Large intestine (tissue), 3 donors: ENCODE measurements around the gene OR10H3. TPM values are rescaled to one million over a fixed set of nuclear protein-coding genes. Genes with fewer than 3 reads are reported as not detected.
"Not testable (repeated sequence)": the region's sequence is repeated elsewhere in the genome, so short reads cannot be mapped to it uniquely, and the experiment has no call there.

Source experiments
- DNase-seq, 2 donors: peaks; one replicate each; pipeline versions ENCODE4 v3.0.0 to v3.0.0-alpha.2; 2013
- H3K27ac ChIP-seq: one replicate; pipeline ENCODE4 v1.5.1; 2013; ENCODE audit warnings: low read length
- H3K27me3 ChIP-seq: 2 replicates; pipeline ENCODE4 v1.6.1; 2013; ENCODE audit warnings: low read length; ENCODE audit not compliant: control insufficient read depth, insufficient read depth
- H3K36me3 ChIP-seq: 2 replicates; pipeline ENCODE4 v1.6.1; 2013; ENCODE audit warnings: low read length; ENCODE audit not compliant: control insufficient read depth, insufficient read depth
- H3K4me1 ChIP-seq: one replicate; pipeline ENCODE4 v1.6.1; 2013; ENCODE audit warnings: low read length; ENCODE audit not compliant: control insufficient read depth, insufficient read depth
- H3K4me3 ChIP-seq: one replicate; pipeline ENCODE4 v1.5.1; 2013; ENCODE audit warnings: low read length
- H3K9me3 ChIP-seq: one replicate; pipeline ENCODE4 v1.6.1; 2013; ENCODE audit warnings: mild to moderate bottlenecking, low read depth, low read length, moderate library complexity; ENCODE audit not compliant: control insufficient read depth
- WGBS: methylation state at CpG from one replicate; pipeline ENCODE4 v1.1.5; 2013; ENCODE audit warnings: low lambda C conversion rate; ENCODE audit not compliant: insufficient coverage; 5-methylcytosine and 5-hydroxymethylcytosine counted together
- polyA plus RNA-seq: library from polyadenylated mRNA; unstranded; fragments of 120-200 nt; gene quantifications from one replicate; pipeline ENCODE4 v1.2.1, GENCODE V29; 2013

OR10H3 gene
- polyA plus RNA-seq, 1 donor: not detected

GRCh38 chr19:15776991-15777970, 39.5 kb downstream of the OR10H3 start:
- Histone ChIP-seq H3K9me3 (no peaks in the 10 kb centered on the region), H3K4me1 (no peaks in the 10 kb centered on the region), H3K36me3 (no peaks in the 10 kb centered on the region), H3K27me3 (no peaks in the 10 kb centered on the region), H3K4me3 (no peak overlapping the region), H3K27ac (no peak overlapping the region)
- DNase-seq: peak in 1 of 2 donors; percentile 37
- no CpG with 5 or more reads among the region's 9 CpGs for WGBS

DNA sequence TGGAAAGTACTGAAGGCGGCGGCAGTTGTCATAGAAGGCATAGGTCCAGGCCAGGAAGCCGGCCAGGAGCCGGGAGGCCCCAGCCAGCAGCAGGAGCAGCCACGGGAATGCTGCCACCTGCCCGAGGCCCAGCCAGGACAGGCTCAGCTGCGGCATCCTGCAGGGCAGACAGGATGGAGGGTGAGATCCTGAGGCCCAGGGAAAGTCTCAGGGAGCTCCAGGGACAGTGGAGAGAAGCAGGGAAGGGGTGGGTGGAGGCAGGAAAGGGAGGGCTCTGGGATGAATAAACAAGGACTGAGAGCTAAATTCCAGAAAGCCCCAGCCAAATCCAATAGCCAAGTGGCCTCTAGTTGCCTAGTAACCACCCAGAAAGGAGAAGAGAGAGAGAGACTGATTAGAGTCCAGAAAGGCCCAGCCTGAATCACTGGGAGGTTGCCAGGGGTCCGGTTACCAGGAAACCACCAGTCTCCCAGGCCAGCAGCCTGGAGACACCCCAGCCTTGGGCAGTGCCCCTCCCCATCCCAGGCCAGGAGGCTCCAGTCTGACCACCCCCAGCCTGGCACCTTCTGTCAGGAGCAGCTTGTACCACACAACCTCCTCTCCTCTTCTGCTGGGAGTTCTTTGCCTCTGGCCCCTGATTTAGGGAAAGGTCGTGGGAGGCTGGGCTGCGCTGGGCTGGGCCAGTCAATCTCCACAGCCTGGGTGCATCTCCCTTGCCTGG, 42.1 kb downstream of the OR10H3 start:
- no peaks in the 10 kb centered on the region for H3K27me3 ChIP-seq
- no peaks in the 10 kb centered on the region for H3K36me3 ChIP-seq
- peak; percentile 43 to 49 for DNase-seq
- no peaks in the 10 kb centered on the region for H3K9me3 ChIP-seq
- H3K4me1 ChIP-seq: no peaks in the 10 kb centered on the region
- no peak overlapping the region for H3K4me3 ChIP-seq
- H3K27ac ChIP-seq: no peak overlapping the region
- no CpG with 5 or more reads among the region's 10 CpGs for WGBS

- WGBS: no CpG with 5 or more reads among the region's 7 CpGs
- Histone ChIP-seq H3K27ac (no peak overlapping the region), H3K4me3 (no peak overlapping the region), H3K9me3 (no peaks in the 10 kb centered on the region), H3K27me3 (no peaks in the 10 kb centered on the region), H3K36me3 (no peaks in the 10 kb centered on the region), H3K4me1 (no peaks in the 10 kb centered on the region)
- no peak for DNase-seq
Measured at GRCh38 chr19:15780610-15781418, 43.0 kb downstream of the OR10H3 start.

GRCh38 chr19:15781661-15782060, 43.9 kb downstream of the OR10H3 start:
- Histone ChIP-seq H3K36me3 (no peaks in the 10 kb centered on the region), H3K9me3 (no peaks in the 10 kb centered on the region), H3K4me3 (no peak overlapping the region), H3K27me3 (no peaks in the 10 kb centered on the region), H3K27ac (no peak overlapping the region), H3K4me1 (no peaks in the 10 kb centered on the region)
- no peak for DNase-seq
- whole genome bisulfite sequencing: no CpG with 5 or more reads among the region's 5 CpGs

DNA sequence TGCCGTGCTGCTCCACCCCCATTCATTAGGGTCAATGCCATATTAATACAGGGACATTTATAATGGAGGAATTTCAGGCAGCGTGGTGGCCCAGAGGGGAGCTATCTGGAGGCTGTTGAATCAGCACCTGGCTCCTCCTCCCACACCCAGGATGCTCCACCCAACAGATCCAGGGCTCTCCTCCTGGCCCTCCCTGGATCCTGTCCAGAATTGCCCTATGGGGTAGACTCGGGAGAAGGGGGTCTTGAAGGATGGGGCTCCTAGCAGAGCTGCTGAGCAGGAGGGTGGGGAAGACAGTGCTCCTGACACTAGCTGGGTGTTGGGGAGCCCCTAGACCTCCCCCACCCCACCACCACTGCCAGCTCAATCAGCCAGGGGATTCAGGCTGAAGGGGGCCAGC, 44.4 kb downstream of the OR10H3 start:
- no peak for DNase-seq
- Histone ChIP-seq H3K4me1 (no peaks in the 10 kb centered on the region), H3K4me3 (no peak overlapping the region), H3K27ac (no peak overlapping the region), H3K36me3 (no peaks in the 10 kb centered on the region), H3K9me3 (no peaks in the 10 kb centered on the region), H3K27me3 (no peaks in the 10 kb centered on the region)
- no CpG with 5 or more reads among the region's 3 CpGs for WGBS

- H3K27ac ChIP-seq, H3K4me1 ChIP-seq, H3K36me3 ChIP-seq, DNase-seq, H3K27me3 ChIP-seq, H3K4me3 ChIP-seq, H3K9me3 ChIP-seq: not testable (repeated sequence)
- 40% methylated on average over 1 of the region's 7 CpGs for WGBS
Measured at GRCh38 chr19:15782896-15783295, 45.1 kb downstream of the OR10H3 start.

DNA sequence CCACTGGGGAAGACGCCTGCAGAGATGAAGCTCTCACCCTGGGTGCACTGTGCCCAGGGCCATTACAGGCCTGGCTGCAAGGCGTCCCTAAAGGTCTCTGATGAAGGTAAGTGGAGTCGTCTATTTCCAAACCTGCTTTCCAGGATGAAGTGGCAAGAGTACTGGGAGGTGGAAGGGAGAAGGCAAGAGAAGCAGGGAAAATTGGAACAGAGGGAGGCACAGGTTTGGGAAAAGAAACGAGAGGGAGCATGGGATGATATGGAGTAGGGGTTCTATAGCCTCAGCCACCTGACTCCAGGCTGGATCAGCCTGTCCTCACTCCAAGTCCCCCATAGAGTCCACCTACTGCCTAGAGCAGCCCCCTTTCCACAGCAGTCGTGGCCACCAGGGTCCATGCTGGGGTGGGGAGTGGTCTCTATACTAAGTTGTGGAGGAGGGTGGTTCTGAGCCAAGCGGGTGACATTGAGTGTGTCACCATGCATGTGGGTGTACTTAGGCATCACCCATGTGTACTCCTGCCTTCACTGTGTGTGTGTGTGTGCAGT, 49.9 kb downstream of the OR10H3 start, which contains the start of gene OR10H5:
Gene OR10H5 (plus strand): TSS at position 51 of the 545 bp plus-strand sequence. CDS start 6,388 bp downstream, outside the sequence.
- no peak for DNase-seq
- 80% methylated on average over 1 of the region's 6 CpGs for WGBS
- H3K4me3 ChIP-seq: no peak within 1 kb of the TSS

DNA sequence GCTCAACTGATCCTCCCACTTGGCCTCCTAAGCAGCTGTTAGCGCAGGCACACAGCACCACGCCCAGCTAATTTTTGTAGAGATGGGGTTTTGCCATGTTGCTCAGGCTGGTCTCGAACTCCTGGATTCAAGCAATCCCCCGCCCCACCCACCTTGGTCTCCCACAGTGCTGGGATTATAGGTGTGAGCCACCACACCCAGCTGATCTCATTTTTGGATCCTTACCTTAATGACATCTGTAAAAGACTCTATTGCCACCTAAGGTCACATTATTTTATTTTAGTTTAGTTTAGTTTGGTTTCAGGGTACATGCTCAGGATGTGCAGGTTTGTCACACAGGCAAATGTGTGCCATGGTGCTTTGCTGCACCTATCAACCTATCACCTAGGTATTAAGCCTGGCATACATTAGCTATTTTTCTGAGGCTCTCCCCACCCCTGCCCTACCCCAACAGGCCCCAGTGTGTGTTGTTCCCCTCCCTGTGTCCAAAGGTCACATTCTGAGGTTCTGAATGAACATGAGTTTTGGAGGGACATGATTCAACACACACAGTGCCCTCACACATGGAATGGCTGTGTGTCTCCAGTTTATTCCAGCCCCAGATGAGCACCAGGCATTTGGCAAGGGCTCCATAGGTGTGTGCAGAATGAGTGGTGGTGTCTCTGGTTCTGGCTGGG, 50.9 kb downstream of the OR10H3 start:
- Histone ChIP-seq H3K27ac (no peak overlapping the region), H3K36me3 (no peaks in the 10 kb centered on the region), H3K4me3 (no peak overlapping the region), H3K27me3 (no peaks in the 10 kb centered on the region), H3K9me3 (no peaks in the 10 kb centered on the region), H3K4me1 (no peaks in the 10 kb centered on the region)
- DNase-seq: peak; percentile 28 to 43
- no CpG with 5 or more reads among the region's 4 CpGs for WGBS

More for the DNA sequence above, 49.9 kb downstream of the OR10H3 start, which contains the start of gene OR10H5:
- Histone ChIP-seq H3K9me3 (no peaks in the 10 kb centered on the region), H3K4me1 (no peaks in the 10 kb centered on the region), H3K27ac (no peak within 1 kb of the TSS), H3K36me3 (no peaks in the 10 kb centered on the region), H3K27me3 (no peaks in the 10 kb centered on the region)

DNA sequence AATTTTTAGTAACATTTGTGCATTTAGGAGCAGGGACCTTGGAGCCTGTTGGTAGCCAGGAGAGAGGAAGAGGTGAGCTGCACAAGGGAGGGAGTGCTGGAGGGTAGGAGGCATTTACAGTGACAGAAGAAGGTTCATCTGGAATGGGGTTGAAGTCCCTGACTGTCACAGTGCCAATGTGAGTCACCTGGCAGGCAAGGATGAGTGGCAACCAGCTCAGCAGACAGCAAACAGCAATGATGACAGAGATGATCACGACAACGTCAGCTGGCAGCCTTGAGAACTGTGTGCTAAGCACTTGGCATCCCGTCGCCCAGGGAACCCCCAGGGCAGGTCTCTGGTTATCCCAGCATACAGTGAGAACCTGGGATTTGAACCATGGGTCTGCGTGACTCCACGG, 52.3 kb downstream of the OR10H3 start:
- WGBS: no CpG with 5 or more reads among the region's 6 CpGs
- H3K27me3 ChIP-seq: no peaks in the 10 kb centered on the region
- H3K36me3 ChIP-seq: no peaks in the 10 kb centered on the region
- DNase-seq: no peak
- H3K4me3 ChIP-seq: no peak overlapping the region
- H3K4me1 ChIP-seq: no peaks in the 10 kb centered on the region
- H3K27ac ChIP-seq: no peak overlapping the region
- no peaks in the 10 kb centered on the region for H3K9me3 ChIP-seq
